ENCODE results near the gene PRDX4.

PRDX4 gene

GRCh38 chrX:23660766-23661132 lies 6.5 kb upstream of the PRDX4 start:
- H3K9ac ChIP-seq (ENCODE audit: low read depth, low read length) = no peak overlapping the region
- no peaks in the 10 kb centered on the region for H3K4me1 ChIP-seq (ENCODE audit: insufficient read depth, low read length)
- no peaks in the 10 kb centered on the region for H4K20me1 ChIP-seq (ENCODE audit: insufficient read depth, low read length)
- no peak overlapping the region for H2AFZ ChIP-seq (ENCODE audit: low read depth, low read length)
- H3K79me2 ChIP-seq (ENCODE audit: insufficient read depth, low read length) = no peaks in the 10 kb centered on the region
- H3K4me2 ChIP-seq (ENCODE audit: insufficient read depth, low read length) = no peak overlapping the region
- ATAC-seq (ENCODE audit: insufficient read depth, low read depth) = no peak
- H3K27ac ChIP-seq (ENCODE audit: low read length) = no peak overlapping the region
- no peak for TF ChIP-seq CTCF (IDR thresholded peaks at IDR 0.05; ENCODE audit: borderline replicate concordance, extremely low read depth, low read length, poor library complexity, severe bottlenecking)
- TF ChIP-seq EZH2 (IDR thresholded peaks at IDR 0.05; ENCODE audit: borderline replicate concordance, low read depth, low read length, severe bottlenecking) = no peak
- H3K9me3 ChIP-seq (ENCODE audit: insufficient read depth, low read length, severe bottlenecking) = no peaks in the 10 kb centered on the region
- DNase-seq = no peak
- H3K4me3 ChIP-seq (ENCODE audit: low read depth in 1 of 2, low read length in 2 of 2) = no peak overlapping the region
- H3K27me3 ChIP-seq (ENCODE audit: insufficient read depth, low read length, poor library complexity) = no peaks in the 10 kb centered on the region
- H3K36me3 ChIP-seq (ENCODE audit: insufficient read depth, low read length) = no peaks in the 10 kb centered on the region

- H2AFZ ChIP-seq (ENCODE audit: low read depth, low read length) = no peak overlapping the region
- H3K9ac ChIP-seq (ENCODE audit: low read depth, low read length) = no peak overlapping the region
- no peaks in the 10 kb centered on the region for H4K20me1 ChIP-seq (ENCODE audit: insufficient read depth, low read length)
- no peaks in the 10 kb centered on the region for H3K36me3 ChIP-seq (ENCODE audit: insufficient read depth, low read length)
- peaks cover 2% of the 10 kb centered on the region for H3K4me1 ChIP-seq (ENCODE audit: insufficient read depth, low read length)
- no peak overlapping the region for H3K4me3 ChIP-seq (ENCODE audit: low read depth in 1 of 2, low read length in 2 of 2)
- no peak for TF ChIP-seq EZH2 (IDR thresholded peaks at IDR 0.05; ENCODE audit: borderline replicate concordance, low read depth, low read length, severe bottlenecking)
- TF ChIP-seq CTCF (IDR thresholded peaks at IDR 0.05; ENCODE audit: borderline replicate concordance, extremely low read depth, low read length, poor library complexity, severe bottlenecking) = no peak
- no peaks in the 10 kb centered on the region for H3K27me3 ChIP-seq (ENCODE audit: insufficient read depth, low read length, poor library complexity)
- no peak overlapping the region for H3K27ac ChIP-seq (ENCODE audit: low read length)
- no peak for DNase-seq
- no peaks in the 10 kb centered on the region for H3K79me2 ChIP-seq (ENCODE audit: insufficient read depth, low read length)
- no peak overlapping the region for H3K4me2 ChIP-seq (ENCODE audit: insufficient read depth, low read length)
- no peak for ATAC-seq (ENCODE audit: insufficient read depth, low read depth)
- H3K9me3 ChIP-seq (ENCODE audit: insufficient read depth, low read length, severe bottlenecking) = no peaks in the 10 kb centered on the region
Observed at GRCh38 chrX:23661671-23662070, 5.6 kb upstream of the PRDX4 start.

- Histone ChIP-seq H3K4me1 (ENCODE audit: insufficient read depth, low read length) (peaks cover 7% of the 10 kb centered on the region), H3K9ac (ENCODE audit: low read depth, low read length) (no peak overlapping the region), H3K79me2 (ENCODE audit: insufficient read depth, low read length) (0 out of 2 replicates have a peak, but pooled peaks cover 2% of the 10 kb centered on the region), H4K20me1 (ENCODE audit: insufficient read depth, low read length) (no peaks in the 10 kb centered on the region), H3K36me3 (ENCODE audit: insufficient read depth, low read length) (no peaks in the 10 kb centered on the region), H2AFZ (ENCODE audit: low read depth, low read length) (no peak overlapping the region), H3K27ac (ENCODE audit: low read length) (no peak overlapping the region), H3K4me2 (ENCODE audit: insufficient read depth, low read length) (no peak overlapping the region), H3K4me3 (ENCODE audit: low read depth in 1 of 2, low read length in 2 of 2) (no peak overlapping the region), H3K9me3 (ENCODE audit: insufficient read depth, low read length, severe bottlenecking) (no peaks in the 10 kb centered on the region), H3K27me3 (ENCODE audit: insufficient read depth, low read length, poor library complexity) (no peaks in the 10 kb centered on the region)
- DNase-seq (no peak), ATAC-seq (ENCODE audit: insufficient read depth, low read depth) (no peak)
- no peak for TF ChIP-seq CTCF (IDR thresholded peaks at IDR 0.05; ENCODE audit: borderline replicate concordance, extremely low read depth, low read length, poor library complexity, severe bottlenecking)
- no peak for TF ChIP-seq EZH2 (IDR thresholded peaks at IDR 0.05; ENCODE audit: borderline replicate concordance, low read depth, low read length, severe bottlenecking)
Observed at GRCh38 chrX:23662187-23662586, 5.1 kb upstream of the PRDX4 start.

- DNase-seq = no peak
- TF ChIP-seq EZH2 (IDR thresholded peaks at IDR 0.05; ENCODE audit: borderline replicate concordance, low read depth, low read length, severe bottlenecking) (no peak), CTCF (IDR thresholded peaks at IDR 0.05; ENCODE audit: borderline replicate concordance, extremely low read depth, low read length, poor library complexity, severe bottlenecking) (no peak)
- Histone ChIP-seq H3K9ac (ENCODE audit: low read depth, low read length) (no peak overlapping the region), H3K4me1 (ENCODE audit: insufficient read depth, low read length) (peaks cover 7% of the 10 kb centered on the region), H3K4me3 (ENCODE audit: low read depth in 1 of 2, low read length in 2 of 2) (no peak overlapping the region), H3K27me3 (ENCODE audit: insufficient read depth, low read length, poor library complexity) (no peaks in the 10 kb centered on the region), H3K4me2 (ENCODE audit: insufficient read depth, low read length) (no peak overlapping the region), H3K27ac (ENCODE audit: low read length) (no peak overlapping the region), H4K20me1 (ENCODE audit: insufficient read depth, low read length) (no peaks in the 10 kb centered on the region), H2AFZ (ENCODE audit: low read depth, low read length) (no peak overlapping the region), H3K9me3 (ENCODE audit: insufficient read depth, low read length, severe bottlenecking) (no peaks in the 10 kb centered on the region), H3K36me3 (ENCODE audit: insufficient read depth, low read length) (no peaks in the 10 kb centered on the region), H3K79me2 (ENCODE audit: insufficient read depth, low read length) (peaks cover 7% of the 10 kb centered on the region)
- ATAC-seq (ENCODE audit: insufficient read depth, low read depth) = no peak
Observed at GRCh38 chrX:23662853-23663252, 4.4 kb upstream of the PRDX4 start.
